Osteocyte (in vitro differentiated cells): ENCODE results near the gene FZD7. TPM values are rescaled to one million over a fixed set of nuclear protein-coding genes. Genes with fewer than 3 reads are reported as not detected.

ENCODE experiments used
- DNase-seq: peaks from one replicate; pipeline ENCODE4 v3.0.0; 2021; ENCODE audit warnings: mixed read lengths; ENCODE audit not compliant: unreplicated experiment; ENCODE audit errors: extremely low spot score
- H3K27ac Mint-ChIP-seq: one replicate; pipeline ENCODE4 v1.8.0; 2021; ENCODE audit warnings: mild to moderate bottlenecking, mixed read lengths; ENCODE audit not compliant: unreplicated experiment
- H3K27me3 Mint-ChIP-seq: one replicate; pipeline ENCODE4 v1.8.0; 2021; ENCODE audit warnings: mixed read lengths; ENCODE audit not compliant: unreplicated experiment
- H3K36me3 Mint-ChIP-seq: one replicate; pipeline ENCODE4 v1.8.0; 2021; ENCODE audit warnings: mixed read lengths; ENCODE audit not compliant: unreplicated experiment
- H3K4me1 Mint-ChIP-seq: one replicate; pipeline ENCODE4 v1.8.0; 2021; ENCODE audit warnings: mixed read lengths; ENCODE audit not compliant: unreplicated experiment
- H3K4me3 Mint-ChIP-seq: one replicate; pipeline ENCODE4 v1.8.0; 2021; ENCODE audit warnings: mild to moderate bottlenecking, moderate library complexity, mixed read lengths; ENCODE audit not compliant: unreplicated experiment
- H3K9me3 Mint-ChIP-seq: one replicate; pipeline ENCODE4 v1.8.0; 2021; ENCODE audit warnings: mixed read lengths; ENCODE audit not compliant: unreplicated experiment
- CTCF ChIP-seq: fragments of 200-600 bp; sonication (generic); IDR thresholded peaks from 2 replicates; pipeline ENCODE4 v1.5.0; 2021; ENCODE audit warnings: antibody characterized with exemption, mild to moderate bottlenecking, moderate library complexity
- total RNA-seq: library from RNA; stranded (reverse); gene quantifications from 2 replicates; pipeline ENCODE4 v1.2.1, GENCODE V29; 2021

The FZD7 gene
- total RNA-seq, 1 donor from 2014 or later = 37.0 TPM

DNA sequence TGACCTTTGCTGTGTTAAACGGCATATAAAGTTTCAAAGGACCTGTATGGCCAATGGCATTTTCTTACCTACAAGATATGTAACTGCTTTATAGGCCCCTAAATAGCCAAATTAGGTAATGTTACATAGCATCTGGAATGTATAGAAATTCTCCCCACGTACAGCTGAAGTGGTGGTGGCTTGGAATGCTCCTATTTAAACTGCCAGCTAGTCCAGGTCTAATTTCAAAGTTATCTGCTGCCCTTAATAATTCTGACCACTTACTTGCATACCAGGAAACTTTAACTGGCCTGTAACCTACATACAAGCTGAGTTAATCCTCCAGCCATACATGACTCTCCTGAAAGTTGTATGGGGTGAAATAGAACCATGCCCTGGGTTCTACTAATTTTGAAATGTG lies 40.7 kb downstream of the FZD7 start:
- no peak for TF ChIP-seq CTCF
- Mint-ChIP-seq H3K4me1 (no peaks in the 10 kb centered on the region), H3K4me3 (no peak overlapping the region), H3K9me3 (no peaks in the 10 kb centered on the region), H3K27ac (no peak overlapping the region), H3K36me3 (no peaks in the 10 kb centered on the region), H3K27me3 (no peaks in the 10 kb centered on the region)
- no peak for DNase-seq

GRCh38 chr2:202079310-202079709 lies 45.7 kb downstream of the FZD7 start:
- Mint-ChIP-seq H3K36me3 (no peaks in the 10 kb centered on the region), H3K27ac (no peak overlapping the region), H3K4me1 (peaks cover 6% of the 10 kb centered on the region), H3K4me3 (no peak overlapping the region), H3K27me3 (no peaks in the 10 kb centered on the region), H3K9me3 (peaks cover 8% of the 10 kb centered on the region)
- TF ChIP-seq CTCF = no peak
- no peak for DNase-seq

DNA sequence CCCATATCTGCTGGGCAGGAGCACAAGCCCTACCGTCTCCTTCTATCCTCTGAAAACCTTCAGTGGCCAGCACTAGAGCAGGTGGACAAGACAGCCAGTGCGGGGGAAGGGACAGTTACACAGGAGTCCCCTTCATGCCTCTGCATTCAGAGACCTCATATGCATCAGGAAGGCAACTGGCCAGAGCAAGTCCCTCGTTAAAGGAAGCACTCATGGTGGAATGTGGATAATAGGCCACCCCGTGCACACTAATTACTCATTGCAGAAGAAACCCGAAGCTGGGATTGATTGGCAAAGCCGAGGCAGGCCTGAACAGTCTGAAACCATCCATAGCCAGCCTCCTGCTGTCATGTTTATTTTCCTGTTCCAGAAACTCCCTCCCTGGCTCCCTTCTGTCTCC lies 50.6 kb downstream of the FZD7 start:
- peaks cover 8% of the 10 kb centered on the region for H3K9me3 Mint-ChIP-seq
- no peaks in the 10 kb centered on the region for H3K36me3 Mint-ChIP-seq
- H3K27ac Mint-ChIP-seq = no peak overlapping the region
- no peak for DNase-seq
- H3K27me3 Mint-ChIP-seq = no peaks in the 10 kb centered on the region
- H3K4me1 Mint-ChIP-seq = peaks cover 13% of the 10 kb centered on the region
- no peak for TF ChIP-seq CTCF
- H3K4me3 Mint-ChIP-seq = no peak overlapping the region

Other genes with a start within 250 kb of the FZD7 start
- gene CDK15, start 227.3 kb upstream of the FZD7 start, total RNA-seq = 0.47 and 0.70 TPM in 2 replicates
- not detected in 2 replicates for gene KIAA2012, start 39.4 kb downstream of the FZD7 start, total RNA-seq
- gene SUMO1, start 204.7 kb downstream of the FZD7 start, total RNA-seq = 89.8 and 94.7 TPM in 2 replicates
- 40.2 and 44.1 TPM in 2 replicates for gene NOP58, start 231.9 kb downstream of the FZD7 start, total RNA-seq